HL-60 (cell line): ENCODE results near the gene RBCK1.

ENCODE experiments used
- CTCF ChIP-seq: IDR thresholded peaks from one replicate; pipeline ENCODE4 v1.5.1; 2011; ENCODE audit warnings: low read length, control low read depth, inconsistent platforms; ENCODE audit not compliant: insufficient read depth
- POLR2AphosphoS5 ChIP-seq: IDR thresholded peaks from 2 replicates; pipeline ENCODE4 v1.6.1; 2012; ENCODE audit warnings: low read depth
- REST ChIP-seq: IDR thresholded peaks from 2 replicates; pipeline ENCODE4 v1.6.1; 2012; ENCODE audit warnings: low read depth; ENCODE audit not compliant: insufficient replicate concordance

- TF ChIP-seq CTCF (no peak), REST (no peak), POLR2AphosphoS5 (no peak)
Measured at GRCh38 chr20:375265-375889, 32.7 kb upstream of the RBCK1 start.
